Astrocyte (in vitro differentiated cells and primary cell): ENCODE data around the gene SMAD3. TPM values are rescaled to one million over a fixed set of nuclear protein-coding genes. Genes with fewer than 3 reads are reported as not detected.

Experiments used
- DNase-seq: peaks from one replicate; pipeline ENCODE4 v3.0.0-alpha.2; 2010; ENCODE audit warnings: low read depth
- FAIRE-seq: peaks from 2 replicates; lab custom pipeline; 2011; peaks lifted over from hg19 to GRCh38; lab: Jason Lieb, UNC
- H2AFZ ChIP-seq: 2 replicates; pipeline ENCODE4 v1.6.0; 2012; ENCODE audit warnings: low read depth, low read length, inconsistent platforms
- H3K27ac ChIP-seq: 2 replicates; pipeline ENCODE4 v1.5.1; 2011; ENCODE audit warnings: low read depth, low read length, inconsistent platforms
- H3K27me3 ChIP-seq: 2 replicates; pipeline ENCODE4 v1.6.0; 2011; ENCODE audit warnings: low read length, inconsistent platforms; ENCODE audit not compliant: insufficient read depth
- H3K36me3 ChIP-seq: 2 replicates; pipeline ENCODE4 v1.5.1; 2011; ENCODE audit warnings: low read length, inconsistent platforms; ENCODE audit not compliant: insufficient read depth
- H3K4me1 ChIP-seq: 2 replicates; pipeline ENCODE4 v1.5.1; 2011; ENCODE audit warnings: low read length, inconsistent platforms; ENCODE audit not compliant: insufficient read depth
- H3K4me2 ChIP-seq: 2 replicates; pipeline ENCODE4 v1.6.0; 2012; ENCODE audit warnings: low read length, inconsistent platforms
- H3K4me3 ChIP-seq: 2 replicates; pipeline ENCODE4 v1.5.1; 2011; ENCODE audit warnings: low read depth, mild to moderate bottlenecking, low read length, inconsistent platforms; ENCODE audit not compliant: insufficient read depth
- H3K79me2 ChIP-seq: 2 replicates; pipeline ENCODE4 v1.6.0; 2012; ENCODE audit warnings: mild to moderate bottlenecking, low read length, inconsistent platforms; ENCODE audit not compliant: insufficient read depth
- H3K9ac ChIP-seq: 2 replicates; pipeline ENCODE4 v1.6.0; 2012; ENCODE audit warnings: mild to moderate bottlenecking, low read length, inconsistent platforms
- H3K9me3 ChIP-seq: 2 replicates; pipeline ENCODE4 v1.5.1; 2012; ENCODE audit warnings: low read depth, mild to moderate bottlenecking, low read length, inconsistent platforms; ENCODE audit not compliant: insufficient read depth
- H4K20me1 ChIP-seq: 2 replicates; pipeline ENCODE4 v1.6.0; 2012; ENCODE audit warnings: low read length, inconsistent platforms; ENCODE audit not compliant: insufficient read depth
- H3K27ac Mint-ChIP-seq: one replicate; pipeline ENCODE4 v1.8.0; 2021; ENCODE audit warnings: mild to moderate bottlenecking, mixed read lengths; ENCODE audit not compliant: unreplicated experiment
- H3K27me3 Mint-ChIP-seq: one replicate; pipeline ENCODE4 v1.8.0; 2021; ENCODE audit warnings: low read depth, mixed read lengths; ENCODE audit not compliant: unreplicated experiment
- H3K36me3 Mint-ChIP-seq: one replicate; pipeline ENCODE4 v1.8.0; 2021; ENCODE audit warnings: low read depth, mixed read lengths; ENCODE audit not compliant: unreplicated experiment
- H3K4me1 Mint-ChIP-seq: one replicate; pipeline ENCODE4 v1.8.0; 2021; ENCODE audit warnings: low read depth, mixed read lengths; ENCODE audit not compliant: unreplicated experiment
- H3K4me3 Mint-ChIP-seq: one replicate; pipeline ENCODE4 v1.8.0; 2021; ENCODE audit warnings: mild to moderate bottlenecking, moderate library complexity, mixed read lengths; ENCODE audit not compliant: unreplicated experiment
- H3K9me3 Mint-ChIP-seq: one replicate; pipeline ENCODE4 v1.8.0; 2021; ENCODE audit warnings: mild to moderate bottlenecking, mixed read lengths; ENCODE audit not compliant: unreplicated experiment
- EZH2 ChIP-seq: IDR thresholded peaks from 2 replicates; pipeline ENCODE4 v1.6.1; 2012; ENCODE audit warnings: mild to moderate bottlenecking, low read length, inconsistent platforms; ENCODE audit not compliant: insufficient read depth
- total RNA-seq: library from RNA; stranded (reverse); gene quantifications from 2 replicates; pipeline ENCODE4 v1.2.1, GENCODE V29; 2021
- TF ChIP-seq, protein P1 (sequence below): IDR thresholded peaks from 2 replicates; pipeline ENCODE4 v1.5.1; 2011; ENCODE audit warnings: low read depth, mild to moderate bottlenecking, inconsistent platforms, low read length, moderate library complexity; ENCODE audit not compliant: insufficient read depth

SMAD3 gene
- total RNA-seq, 1 donor from 2014 or later = 78.0 TPM

DNA sequence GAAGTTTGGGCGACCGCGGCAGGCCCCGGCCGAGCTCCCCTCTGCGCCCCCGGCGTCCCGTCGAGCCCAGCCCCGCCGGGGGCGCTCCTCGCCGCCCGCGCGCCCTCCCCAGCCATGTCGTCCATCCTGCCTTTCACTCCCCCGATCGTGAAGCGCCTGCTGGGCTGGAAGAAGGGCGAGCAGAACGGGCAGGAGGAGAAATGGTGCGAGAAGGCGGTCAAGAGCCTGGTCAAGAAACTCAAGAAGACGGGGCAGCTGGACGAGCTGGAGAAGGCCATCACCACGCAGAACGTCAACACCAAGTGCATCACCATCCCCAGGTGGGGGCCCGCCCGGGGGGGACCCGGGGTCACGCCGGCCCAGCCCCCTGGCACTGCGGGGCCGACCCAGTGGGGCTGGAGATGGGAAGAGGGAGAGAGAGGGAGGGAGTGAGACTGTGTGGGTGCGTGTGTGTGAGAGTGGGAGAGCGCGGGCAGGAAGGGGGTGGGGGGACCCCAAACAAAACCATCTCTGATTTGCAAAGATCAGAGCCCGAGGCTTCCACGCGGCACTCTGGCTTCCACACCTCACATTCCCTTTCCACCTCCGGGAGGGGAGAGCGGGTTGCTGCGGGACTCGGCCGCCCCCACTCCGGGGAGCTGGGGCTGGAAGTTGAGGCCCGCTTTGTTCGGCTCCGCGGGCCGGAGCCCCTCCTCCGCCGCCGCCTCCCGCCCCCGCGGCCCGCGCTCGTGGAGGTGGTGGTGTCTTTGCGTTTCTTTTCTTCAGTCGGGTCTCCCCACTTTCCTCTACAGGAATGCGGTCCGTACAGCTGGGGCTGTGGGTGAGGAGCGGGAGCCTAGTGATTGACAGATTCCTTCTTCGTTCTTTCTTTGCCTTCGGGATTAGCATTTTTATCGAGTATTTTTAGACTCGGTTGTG, 898 bp downstream of the SMAD3 start:
- H3K27ac Mint-ChIP-seq = peak overlapping the region; percentile 94
- peak overlapping the region; percentile 88 for H3K27ac ChIP-seq

DNA sequence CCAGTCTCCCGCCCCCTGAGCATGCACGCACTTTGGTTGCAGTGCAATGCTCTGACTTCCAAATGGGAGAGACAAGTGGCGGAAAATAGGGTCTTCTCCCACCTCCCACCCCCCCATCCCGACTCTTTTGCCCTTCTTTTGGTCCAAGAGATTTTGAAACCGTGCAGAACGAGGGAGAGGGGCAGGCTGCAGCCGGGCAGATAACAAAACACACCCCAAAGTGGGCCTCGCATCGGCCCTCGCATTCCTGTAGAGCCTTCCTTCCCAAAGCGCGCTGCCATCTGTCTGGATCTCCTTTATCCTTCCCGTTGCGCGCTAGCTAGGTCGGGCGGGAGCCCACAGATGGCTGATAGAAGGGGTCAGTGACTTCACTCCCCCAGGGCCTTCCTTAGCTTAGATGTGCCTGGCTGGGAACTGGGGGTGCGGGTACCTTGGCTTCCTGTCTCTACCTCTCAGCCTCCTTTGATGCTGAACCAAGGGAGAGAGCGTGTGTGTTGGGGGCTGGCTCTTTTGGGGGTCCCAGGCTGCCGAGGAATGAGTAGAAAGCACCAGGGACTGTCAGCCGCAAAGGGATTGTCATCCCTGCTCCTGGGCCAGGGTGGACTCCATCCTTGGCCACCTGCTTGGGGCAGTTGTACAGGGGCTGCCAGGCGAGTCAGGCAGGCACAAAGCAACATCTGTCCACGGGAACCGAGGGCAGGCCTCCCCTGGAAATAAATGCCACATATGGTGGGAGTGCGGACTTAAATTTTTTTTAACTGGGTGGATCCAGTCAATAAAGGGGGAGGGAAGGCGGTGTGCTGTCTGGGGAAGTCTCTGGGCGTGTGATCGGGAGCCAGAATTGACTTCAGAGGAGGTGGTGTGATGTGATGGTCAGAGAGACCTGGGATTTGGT, 1.8 kb downstream of the SMAD3 start:
- Histone ChIP-seq H3K36me3 (peaks cover 7% of the 10 kb centered on the region), H3K27ac (peak overlapping the region; percentile 88), H3K27me3 (no peaks in the 10 kb centered on the region), H3K4me3 (peak overlapping the region; percentile 91), H4K20me1 (peaks cover 49% of the 10 kb centered on the region), H3K9me3 (no peaks in the 10 kb centered on the region), H3K9ac (peak overlapping the region; percentile 99), H3K4me1 (peaks cover 48% of the 10 kb centered on the region), H3K4me2 (peak overlapping the region; percentile 86), H3K79me2 (peaks cover 62% of the 10 kb centered on the region), H2AFZ (no peak overlapping the region)
- Mint-ChIP-seq H3K27ac (peak overlapping the region; percentile 90), H3K4me3 (peak overlapping the region; percentile 93), H3K27me3 (peaks cover 6% of the 10 kb centered on the region), H3K4me1 (peaks cover 43% of the 10 kb centered on the region), H3K9me3 (no peaks in the 10 kb centered on the region), H3K36me3 (peaks cover 8% of the 10 kb centered on the region)
- no peak for FAIRE-seq
- no peak for DNase-seq
- TF ChIP-seq, protein P1, sequence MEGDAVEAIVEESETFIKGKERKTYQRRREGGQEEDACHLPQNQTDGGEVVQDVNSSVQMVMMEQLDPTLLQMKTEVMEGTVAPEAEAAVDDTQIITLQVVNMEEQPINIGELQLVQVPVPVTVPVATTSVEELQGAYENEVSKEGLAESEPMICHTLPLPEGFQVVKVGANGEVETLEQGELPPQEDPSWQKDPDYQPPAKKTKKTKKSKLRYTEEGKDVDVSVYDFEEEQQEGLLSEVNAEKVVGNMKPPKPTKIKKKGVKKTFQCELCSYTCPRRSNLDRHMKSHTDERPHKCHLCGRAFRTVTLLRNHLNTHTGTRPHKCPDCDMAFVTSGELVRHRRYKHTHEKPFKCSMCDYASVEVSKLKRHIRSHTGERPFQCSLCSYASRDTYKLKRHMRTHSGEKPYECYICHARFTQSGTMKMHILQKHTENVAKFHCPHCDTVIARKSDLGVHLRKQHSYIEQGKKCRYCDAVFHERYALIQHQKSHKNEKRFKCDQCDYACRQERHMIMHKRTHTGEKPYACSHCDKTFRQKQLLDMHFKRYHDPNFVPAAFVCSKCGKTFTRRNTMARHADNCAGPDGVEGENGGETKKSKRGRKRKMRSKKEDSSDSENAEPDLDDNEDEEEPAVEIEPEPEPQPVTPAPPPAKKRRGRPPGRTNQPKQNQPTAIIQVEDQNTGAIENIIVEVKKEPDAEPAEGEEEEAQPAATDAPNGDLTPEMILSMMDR = no peak
- no peak for TF ChIP-seq EZH2

More for the DNA sequence above, 898 bp downstream of the SMAD3 start:
- H3K4me1 Mint-ChIP-seq = peaks cover 41% of the 10 kb centered on the region
- Histone ChIP-seq H4K20me1 (peaks cover 46% of the 10 kb centered on the region), H3K4me2 (peak overlapping the region; percentile 86), H3K9ac (peak overlapping the region; percentile 99), H3K36me3 (peaks cover 7% of the 10 kb centered on the region), H3K9me3 (no peaks in the 10 kb centered on the region), H3K27me3 (no peaks in the 10 kb centered on the region), H3K79me2 (peaks cover 54% of the 10 kb centered on the region), H3K4me1 (peaks cover 48% of the 10 kb centered on the region), H3K4me3 (peak overlapping the region; percentile 91), H2AFZ (no peak overlapping the region)
- no peak for TF ChIP-seq EZH2
- TF ChIP-seq, protein P1 = no peak
- peak overlapping the region; percentile 96 for H3K4me3 Mint-ChIP-seq
- no peak for FAIRE-seq
- peaks cover 6% of the 10 kb centered on the region for H3K36me3 Mint-ChIP-seq
- no peaks in the 10 kb centered on the region for H3K9me3 Mint-ChIP-seq
- DNase-seq = no peak
- H3K27me3 Mint-ChIP-seq = peaks cover 10% of the 10 kb centered on the region
